ENCODE measurements around the gene CAMK1G. TPM values are rescaled to one million over a fixed set of nuclear protein-coding genes. Genes with fewer than 3 reads are reported as not detected.

The CAMK1G gene
- total and polyA plus RNA-seq, 2 donors (not counting 3 experiments of a cell fraction or from before 2014, with no cell fraction given) = not detected

DNA sequence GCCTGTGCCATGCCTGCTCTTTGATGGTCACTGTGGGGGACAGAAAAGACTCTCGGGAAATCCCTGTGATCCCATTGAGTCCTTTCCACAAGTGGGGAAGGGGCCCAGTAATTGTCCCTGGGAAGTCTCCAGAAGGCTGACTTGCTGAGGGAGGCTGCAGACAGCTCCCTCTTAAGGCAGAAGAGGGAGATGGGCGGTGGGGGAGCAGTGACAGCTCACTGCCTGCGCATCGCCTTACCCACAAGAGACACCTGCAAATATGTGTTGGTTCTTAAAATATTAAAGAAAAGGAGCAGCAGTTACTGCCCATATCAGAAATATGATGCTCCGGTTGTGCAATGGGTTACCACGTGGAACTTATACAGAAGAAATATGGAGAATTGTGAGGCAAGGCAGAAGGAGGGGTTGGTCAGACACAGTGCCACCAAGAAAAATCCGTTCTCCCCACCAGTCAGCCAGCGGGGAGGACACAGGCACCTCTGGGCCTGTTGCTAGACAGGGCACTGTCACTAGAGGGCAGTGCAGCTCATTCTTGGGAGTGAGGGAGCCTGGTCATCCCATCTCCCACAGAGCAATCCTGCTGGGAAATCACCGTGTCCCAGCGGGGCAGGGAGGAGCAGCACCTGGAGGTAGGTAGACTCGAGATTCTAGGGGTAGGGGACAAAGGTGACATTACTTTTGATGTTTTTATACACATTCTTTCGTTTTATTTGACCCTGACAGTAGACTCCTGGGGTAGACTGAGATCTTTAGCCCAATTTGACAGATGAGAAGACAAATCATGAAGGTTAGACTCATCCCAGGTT is 6.9 kb upstream of the CAMK1G start:
- FAIRE-seq (peak; percentile 88), DNase-seq (ENCODE audit: low read depth, low spot score) (peak; percentile 72)
- Histone ChIP-seq H3K4me2 (ENCODE audit: insufficient read depth, low read length) (no peak overlapping the region), H3K9ac (replicated peaks; ENCODE audit: extremely low read depth, insufficient read depth, low read length) (no peak overlapping the region), H3K4me3 (replicated peaks in 1 of 3; ENCODE audit: insufficient read depth in 1 of 3, low read depth in 1 of 3, low read length in 3 of 3) (no peak overlapping the region), H3K4me1 (ENCODE audit: control insufficient read depth, extremely low read depth, insufficient read depth, low read length) (peaks cover 8% of the 10 kb centered on the region), H3K27ac (ENCODE audit: insufficient read depth, low read depth, low read length) (no peak overlapping the region), H3K9me1 (replicated peaks; ENCODE audit: control insufficient read depth, extremely low read depth, insufficient read depth, low read length) (no peaks in the 10 kb centered on the region), H2AFZ (ENCODE audit: low read depth, low read length) (no peak overlapping the region), H3K36me3 (ENCODE audit: control insufficient read depth in 2 of 2, extremely low read depth in 1 of 2, insufficient read depth in 2 of 2, low read length in 2 of 2) (no peaks in the 10 kb centered on the region), H3K9me3 (replicated peaks; ENCODE audit: control insufficient read depth, insufficient read depth, low read length) (no peaks in the 10 kb centered on the region), H3K27me3 (ENCODE audit: control insufficient read depth in 2 of 2, insufficient read depth in 2 of 2, low read length in 2 of 2) (peaks cover 13 to 17% of the 10 kb centered on the region in 2 experiments), H3K79me2 (ENCODE audit: control insufficient read depth, insufficient read depth, low read length) (no peaks in the 10 kb centered on the region), H4K20me1 (replicated peaks; ENCODE audit: control insufficient read depth, extremely low read depth, insufficient read depth, low read length) (no peaks in the 10 kb centered on the region)
- intact Hi-C loops (cut with micrococcal nuclease) = loop anchor here (1.0 kb wide), 4 partner anchors 9 to 171 kb away; no protein-coding TSS in a partner anchor
- POLR2A ChIA-PET = no interaction called here
- TF ChIP-seq FOS (IDR thresholded peaks at IDR 0.05; ENCODE audit: borderline replicate concordance, insufficient read depth, low read length) = no peak
- TF ChIP-seq POLR2A (IDR thresholded peaks at IDR 0.05; ENCODE audit: low read depth, low read length) = no peak
- TF ChIP-seq GATA2 (IDR thresholded peaks at IDR 0.05; ENCODE audit: insufficient read depth, insufficient read length, low read depth, low read length) = no peak
- TF ChIP-seq, protein P1, sequence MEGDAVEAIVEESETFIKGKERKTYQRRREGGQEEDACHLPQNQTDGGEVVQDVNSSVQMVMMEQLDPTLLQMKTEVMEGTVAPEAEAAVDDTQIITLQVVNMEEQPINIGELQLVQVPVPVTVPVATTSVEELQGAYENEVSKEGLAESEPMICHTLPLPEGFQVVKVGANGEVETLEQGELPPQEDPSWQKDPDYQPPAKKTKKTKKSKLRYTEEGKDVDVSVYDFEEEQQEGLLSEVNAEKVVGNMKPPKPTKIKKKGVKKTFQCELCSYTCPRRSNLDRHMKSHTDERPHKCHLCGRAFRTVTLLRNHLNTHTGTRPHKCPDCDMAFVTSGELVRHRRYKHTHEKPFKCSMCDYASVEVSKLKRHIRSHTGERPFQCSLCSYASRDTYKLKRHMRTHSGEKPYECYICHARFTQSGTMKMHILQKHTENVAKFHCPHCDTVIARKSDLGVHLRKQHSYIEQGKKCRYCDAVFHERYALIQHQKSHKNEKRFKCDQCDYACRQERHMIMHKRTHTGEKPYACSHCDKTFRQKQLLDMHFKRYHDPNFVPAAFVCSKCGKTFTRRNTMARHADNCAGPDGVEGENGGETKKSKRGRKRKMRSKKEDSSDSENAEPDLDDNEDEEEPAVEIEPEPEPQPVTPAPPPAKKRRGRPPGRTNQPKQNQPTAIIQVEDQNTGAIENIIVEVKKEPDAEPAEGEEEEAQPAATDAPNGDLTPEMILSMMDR (IDR thresholded peaks at IDR 0.05; ENCODE audit: extremely low read depth in 1 of 2, insufficient read depth in 1 of 2, low read depth in 1 of 2, low read length in 2 of 2) = peak; percentile 94 to 95
- TF ChIP-seq EZH2 (IDR thresholded peaks at IDR 0.05; ENCODE audit: borderline replicate concordance, low read depth, low read length, severe bottlenecking) = no peak
- no peak for TF ChIP-seq POLR2AphosphoS5 (IDR thresholded peaks at IDR 0.05; ENCODE audit: insufficient read depth, low read depth, low read length)
- CTCF ChIA-PET = interaction anchor here (0.6 to 5.2 kb wide), 25 partner anchors 9 to 247 kb away, joined by 3 to 119 read pairs (median 5); partner anchors contain the start of genes G0S2 and LAMB3
- BruUV-seq (replicated peaks) = no TSS peak
- dilution Hi-C loops (cut with MboI; ENCODE audit: extremely low pct_ligation_motif_present, low sequenced_read_pairs) = loop anchor here (25.0 kb wide), 1 partner anchor 111 kb away; the partner anchor contains the start of gene G0S2

All from endothelial cell of umbilical vein (primary cell).